Measurements from ENCODE around the gene LTN1.

DNA sequence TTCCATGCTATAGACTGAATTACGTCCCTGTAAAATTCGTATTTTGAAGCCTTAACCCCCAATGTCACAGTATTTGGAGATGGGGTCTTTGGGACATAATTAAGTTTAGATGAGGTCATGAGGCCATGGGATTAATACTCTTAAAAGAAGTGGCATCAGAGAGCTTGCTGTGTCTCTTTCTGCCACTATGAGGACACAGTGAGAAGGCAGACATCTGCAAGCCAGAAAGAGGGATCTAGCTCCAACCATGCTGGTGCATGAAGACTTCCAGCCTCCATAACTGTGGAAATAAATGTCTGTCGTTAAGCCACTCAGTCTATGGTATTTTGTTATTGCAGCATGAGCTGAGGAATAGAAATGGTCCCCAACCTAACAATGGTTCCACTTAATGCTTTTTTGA is 99.0 kb downstream of the LTN1 start:
- TF ChIP-seq, protein P1, sequence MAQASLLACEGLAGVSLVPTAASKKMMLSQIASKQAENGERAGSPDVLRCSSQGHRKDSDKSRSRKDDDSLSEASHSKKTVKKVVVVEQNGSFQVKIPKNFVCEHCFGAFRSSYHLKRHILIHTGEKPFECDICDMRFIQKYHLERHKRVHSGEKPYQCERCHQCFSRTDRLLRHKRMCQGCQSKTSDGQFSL (CRISPR knock-in tag; IDR thresholded peaks at IDR 0.05): no peak
- TF ChIP-seq FOXK2 (IDR thresholded peaks at IDR 0.05) (no peak), ATF1 (CRISPR knock-in tag; IDR thresholded peaks at IDR 0.05) (no peak), CEBPB (IDR thresholded peaks at IDR 0.05; ENCODE audit: borderline replicate concordance, low read depth, low read length) (no peak), POLR2AphosphoS5 (IDR thresholded peaks at IDR 0.05; ENCODE audit: low read depth, low read length) (no peak)

Measured in HepG2 (cell line).